Measurements from ENCODE around the gene ELK3.

DNA sequence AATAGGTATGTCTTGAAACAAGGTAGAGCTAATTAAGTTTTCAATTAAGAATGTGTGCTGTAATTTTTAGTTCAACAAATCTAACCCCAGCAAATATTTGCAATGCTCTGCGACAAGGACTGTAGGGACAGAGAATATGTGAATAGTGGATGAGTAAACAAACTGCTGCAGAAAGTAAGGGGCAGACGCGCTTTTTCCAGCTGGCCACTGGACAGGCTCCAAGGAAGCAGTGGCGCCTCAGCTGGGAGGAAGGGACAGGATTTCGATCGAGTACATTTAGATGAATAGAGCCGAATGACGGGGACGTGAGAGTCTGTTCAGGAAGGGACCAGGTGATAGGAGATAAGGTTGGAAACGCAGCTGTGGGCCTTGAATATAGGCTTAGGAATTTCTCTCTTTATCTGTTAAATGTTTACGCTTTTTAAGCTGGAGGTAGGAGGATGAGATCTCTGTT is 69.3 kb downstream of the ELK3 start:
- no peak for TF ChIP-seq EZH2 (IDR thresholded peaks at IDR 0.05; ENCODE audit: borderline replicate concordance, low read length)
- TF ChIP-seq, protein P1, sequence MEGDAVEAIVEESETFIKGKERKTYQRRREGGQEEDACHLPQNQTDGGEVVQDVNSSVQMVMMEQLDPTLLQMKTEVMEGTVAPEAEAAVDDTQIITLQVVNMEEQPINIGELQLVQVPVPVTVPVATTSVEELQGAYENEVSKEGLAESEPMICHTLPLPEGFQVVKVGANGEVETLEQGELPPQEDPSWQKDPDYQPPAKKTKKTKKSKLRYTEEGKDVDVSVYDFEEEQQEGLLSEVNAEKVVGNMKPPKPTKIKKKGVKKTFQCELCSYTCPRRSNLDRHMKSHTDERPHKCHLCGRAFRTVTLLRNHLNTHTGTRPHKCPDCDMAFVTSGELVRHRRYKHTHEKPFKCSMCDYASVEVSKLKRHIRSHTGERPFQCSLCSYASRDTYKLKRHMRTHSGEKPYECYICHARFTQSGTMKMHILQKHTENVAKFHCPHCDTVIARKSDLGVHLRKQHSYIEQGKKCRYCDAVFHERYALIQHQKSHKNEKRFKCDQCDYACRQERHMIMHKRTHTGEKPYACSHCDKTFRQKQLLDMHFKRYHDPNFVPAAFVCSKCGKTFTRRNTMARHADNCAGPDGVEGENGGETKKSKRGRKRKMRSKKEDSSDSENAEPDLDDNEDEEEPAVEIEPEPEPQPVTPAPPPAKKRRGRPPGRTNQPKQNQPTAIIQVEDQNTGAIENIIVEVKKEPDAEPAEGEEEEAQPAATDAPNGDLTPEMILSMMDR (conservative IDR thresholded peaks at IDR 0.05 in 1 of 2, IDR thresholded peaks at IDR 0.05 in 1 of 2; ENCODE audit: extremely low read depth in 1 of 2, insufficient read depth in 1 of 2, low read depth in 1 of 2, low read length in 2 of 2) = no peak

Measured in mammary epithelial cell (primary cell).